Fibroblast of lung (primary cell): ENCODE data around the gene DAGLA.

ENCODE experiments used
- CTCF ChIP-seq, 2 donors: IDR thresholded peaks in 1 of 2; conservative IDR thresholded peaks in 1 of 2; 1 replicate in 1 of 2; 2 replicates in 1 of 2; pipeline ENCODE4 v1.5.1; 2011 to 2012; ENCODE audit warnings: low read length in 2 of 2, control low read depth in 1 of 2, inconsistent platforms in 1 of 2, low read depth in 1 of 2, mild to moderate bottlenecking in 1 of 2
- EZH2 ChIP-seq: IDR thresholded peaks from 2 replicates; pipeline ENCODE4 v1.5.1; 2012; ENCODE audit warnings: low read length, control low read depth, mild to moderate bottlenecking; ENCODE audit errors: missing control alignments

GRCh38 chr11:61733120-61733978, 53.2 kb downstream of the DAGLA start:
- no peak for TF ChIP-seq EZH2
- TF ChIP-seq CTCF (conservative IDR thresholded peaks at IDR 0.05 in 1 of 2, IDR thresholded peaks at IDR 0.05 in 1 of 2; ENCODE audit: low read depth in 1 of 2, low read length in 2 of 2), result peak; percentile 94 to 99
